ENCODE results near the gene FAHD1.

FAHD1 gene

GRCh38 chr16:1865902-1866690 lies 39.1 kb downstream of the FAHD1 start:
- H3K9ac ChIP-seq (ENCODE audit: low read length), result no peak overlapping the region
- no peaks in the 10 kb centered on the region for H3K79me2 ChIP-seq (ENCODE audit: control insufficient read depth, insufficient read depth, low read length, poor library complexity)
- H2BK12ac ChIP-seq (ENCODE audit: low read length), result no peak overlapping the region
- H2BK5ac ChIP-seq (ENCODE audit: low read depth, low read length, poor library complexity), result no peak overlapping the region
- WGBS (ENCODE audit: extremely low coverage, insufficient coverage, insufficient read length), result no CpG with 5 or more reads among the region's 6 CpGs
- no peak overlapping the region for H3K4me2 ChIP-seq (ENCODE audit: low read length)
- no peaks in the 10 kb centered on the region for H3K4me1 ChIP-seq (ENCODE audit: control insufficient read depth in 1 of 2, insufficient read depth in 2 of 2, low read length in 2 of 2)
- no peak overlapping the region for H3K4ac ChIP-seq (ENCODE audit: low read depth, low read length)
- no peaks in the 10 kb centered on the region for H3K27me3 ChIP-seq (ENCODE audit: insufficient read depth, low read length)
- H3K79me1 ChIP-seq (ENCODE audit: low read length), result no peaks in the 10 kb centered on the region
- DNase-seq, result no peak
- H3K36me3 ChIP-seq (ENCODE audit: control insufficient read depth in 1 of 2, insufficient read depth in 2 of 2, low read length in 2 of 2), result no peaks in the 10 kb centered on the region
- no peak overlapping the region for H2AK5ac ChIP-seq (ENCODE audit: low read length)
- H2BK120ac ChIP-seq (ENCODE audit: insufficient read depth, low read length, poor library complexity), result no peak overlapping the region
- no peak overlapping the region for H4K91ac ChIP-seq (ENCODE audit: low read depth, low read length)
- no peak overlapping the region for H4K8ac ChIP-seq (ENCODE audit: low read depth, low read length)
- H3K18ac ChIP-seq (ENCODE audit: low read length), result no peak overlapping the region
- no peak overlapping the region for H2AFZ ChIP-seq (ENCODE audit: insufficient read depth, low read length, poor library complexity)
- no peak overlapping the region for H4K12ac ChIP-seq (ENCODE audit: low read depth, low read length)
- H3K14ac ChIP-seq (ENCODE audit: low read length), result no peak overlapping the region
- no peak overlapping the region for H3K23ac ChIP-seq (ENCODE audit: low read length)
- no peaks in the 10 kb centered on the region for H3K9me3 ChIP-seq (ENCODE audit: insufficient read depth, low read depth, low read length)
- no peak overlapping the region for H3K4me3 ChIP-seq (ENCODE audit: low read depth, low read length)
- no peak overlapping the region for H3K27ac ChIP-seq (ENCODE audit: low read depth, low read length)

GRCh38 chr16:1870365-1871082 lies 43.5 kb downstream of the FAHD1 start:
- H3K4me2 ChIP-seq (ENCODE audit: low read length), result no peak overlapping the region
- no peak overlapping the region for H2BK120ac ChIP-seq (ENCODE audit: insufficient read depth, low read length, poor library complexity)
- H3K9ac ChIP-seq (ENCODE audit: low read length), result no peak overlapping the region
- no peak overlapping the region for H3K23ac ChIP-seq (ENCODE audit: low read length)
- H3K14ac ChIP-seq (ENCODE audit: low read length), result no peak overlapping the region
- no peak overlapping the region for H4K12ac ChIP-seq (ENCODE audit: low read depth, low read length)
- H3K18ac ChIP-seq (ENCODE audit: low read length), result no peak overlapping the region
- H3K27ac ChIP-seq (ENCODE audit: low read depth, low read length), result no peak overlapping the region
- no peak overlapping the region for H2BK12ac ChIP-seq (ENCODE audit: low read length)
- no peaks in the 10 kb centered on the region for H3K79me1 ChIP-seq (ENCODE audit: low read length)
- no peaks in the 10 kb centered on the region for H3K79me2 ChIP-seq (ENCODE audit: control insufficient read depth, insufficient read depth, low read length, poor library complexity)
- H2AK5ac ChIP-seq (ENCODE audit: low read length), result no peak overlapping the region
- H2BK5ac ChIP-seq (ENCODE audit: low read depth, low read length, poor library complexity), result no peak overlapping the region
- no CpG with 5 or more reads among the region's 9 CpGs for WGBS (ENCODE audit: extremely low coverage, insufficient coverage, insufficient read length)
- H4K91ac ChIP-seq (ENCODE audit: low read depth, low read length), result no peak overlapping the region
- H3K36me3 ChIP-seq (ENCODE audit: control insufficient read depth in 1 of 2, insufficient read depth in 2 of 2, low read length in 2 of 2), result no peaks in the 10 kb centered on the region
- H3K4me1 ChIP-seq (ENCODE audit: control insufficient read depth in 1 of 2, insufficient read depth in 2 of 2, low read length in 2 of 2), result peaks cover 4 to 5% of the 10 kb centered on the region in 2 experiments
- peaks cover 4% of the 10 kb centered on the region for H3K9me3 ChIP-seq (ENCODE audit: insufficient read depth, low read depth, low read length)
- no peak overlapping the region for H3K4ac ChIP-seq (ENCODE audit: low read depth, low read length)
- no peak overlapping the region for H2AFZ ChIP-seq (ENCODE audit: insufficient read depth, low read length, poor library complexity)
- H3K4me3 ChIP-seq (ENCODE audit: low read depth, low read length), result no peak overlapping the region
- DNase-seq, result peak; percentile 81 to 91
- H3K27me3 ChIP-seq (ENCODE audit: insufficient read depth, low read length), result peaks cover 11% of the 10 kb centered on the region
- H4K8ac ChIP-seq (ENCODE audit: low read depth, low read length), result no peak overlapping the region

- H3K27me3 ChIP-seq (ENCODE audit: insufficient read depth, low read length), result peaks cover 11% of the 10 kb centered on the region
- no peak within 1 kb of the TSS for H2BK5ac ChIP-seq (ENCODE audit: low read depth, low read length, poor library complexity)
- WGBS (ENCODE audit: extremely low coverage, insufficient coverage, insufficient read length), result no CpG with 5 or more reads among the region's 68 CpGs
- H3K27ac ChIP-seq (ENCODE audit: low read depth, low read length), result no peak within 1 kb of the TSS
- H3K9ac ChIP-seq (ENCODE audit: low read length), result no peak within 1 kb of the TSS
- no peak within 1 kb of the TSS for H3K4ac ChIP-seq (ENCODE audit: low read depth, low read length)
- H4K12ac ChIP-seq (ENCODE audit: low read depth, low read length), result no peak within 1 kb of the TSS
- no peak within 1 kb of the TSS for H2BK120ac ChIP-seq (ENCODE audit: insufficient read depth, low read length, poor library complexity)
- H3K36me3 ChIP-seq (ENCODE audit: control insufficient read depth in 1 of 2, insufficient read depth in 2 of 2, low read length in 2 of 2), result no peaks in the 10 kb centered on the region
- H3K23ac ChIP-seq (ENCODE audit: low read length), result no peak within 1 kb of the TSS
- H4K91ac ChIP-seq (ENCODE audit: low read depth, low read length), result no peak within 1 kb of the TSS
- peaks cover 4% of the 10 kb centered on the region for H3K9me3 ChIP-seq (ENCODE audit: insufficient read depth, low read depth, low read length)
- H3K4me2 ChIP-seq (ENCODE audit: low read length), result no peak within 1 kb of the TSS
- no peak within 1 kb of the TSS for H2AK5ac ChIP-seq (ENCODE audit: low read length)
- no peak within 1 kb of the TSS for H3K18ac ChIP-seq (ENCODE audit: low read length)
- H2AFZ ChIP-seq (ENCODE audit: insufficient read depth, low read length, poor library complexity), result no peak within 1 kb of the TSS
- peak; percentile 50 to 75 for DNase-seq
- no peak within 1 kb of the TSS for H3K14ac ChIP-seq (ENCODE audit: low read length)
- H3K4me3 ChIP-seq (ENCODE audit: low read depth, low read length), result no peak within 1 kb of the TSS
- H3K79me1 ChIP-seq (ENCODE audit: low read length), result no peaks in the 10 kb centered on the region
- no peak within 1 kb of the TSS for H2BK12ac ChIP-seq (ENCODE audit: low read length)
- no peaks in the 10 kb centered on the region for H3K79me2 ChIP-seq (ENCODE audit: control insufficient read depth, insufficient read depth, low read length, poor library complexity)
- H3K4me1 ChIP-seq (ENCODE audit: control insufficient read depth in 1 of 2, insufficient read depth in 2 of 2, low read length in 2 of 2), result peaks cover 4 to 5% of the 10 kb centered on the region in 2 experiments
- no peak within 1 kb of the TSS for H4K8ac ChIP-seq (ENCODE audit: low read depth, low read length)
Measured at GRCh38 chr16:1871974-1872635, 45.1 kb downstream of the FAHD1 start, which contains the start of gene MEIOB. MEIOB (minus strand) TSS chr16:1872164; CDS start chr16:1868175, 3,989 bp downstream.

GRCh38 chr16:1874854-1875253 lies 47.8 kb downstream of the FAHD1 start:
- Histone ChIP-seq H3K4me3 (ENCODE audit: low read depth, low read length) (no peak overlapping the region), H3K4ac (ENCODE audit: low read depth, low read length) (no peak overlapping the region), H3K23ac (ENCODE audit: low read length) (no peak overlapping the region), H3K14ac (ENCODE audit: low read length) (no peak overlapping the region), H3K9ac (ENCODE audit: low read length) (peak overlapping the region; percentile 65), H3K4me2 (ENCODE audit: low read length) (no peak overlapping the region), H2BK120ac (ENCODE audit: insufficient read depth, low read length, poor library complexity) (no peak overlapping the region), H3K79me1 (ENCODE audit: low read length) (no peaks in the 10 kb centered on the region), H3K9me3 (ENCODE audit: insufficient read depth, low read depth, low read length) (peaks cover 4% of the 10 kb centered on the region), H2AK5ac (ENCODE audit: low read length) (no peak overlapping the region), H3K4me1 (ENCODE audit: control insufficient read depth in 1 of 2, insufficient read depth in 2 of 2, low read length in 2 of 2) (peaks cover 4 to 5% of the 10 kb centered on the region in 2 experiments), H4K12ac (ENCODE audit: low read depth, low read length) (no peak overlapping the region), H3K27ac (ENCODE audit: low read depth, low read length) (no peak overlapping the region), H2BK5ac (ENCODE audit: low read depth, low read length, poor library complexity) (no peak overlapping the region), H4K91ac (ENCODE audit: low read depth, low read length) (no peak overlapping the region), H2AFZ (ENCODE audit: insufficient read depth, low read length, poor library complexity) (no peak overlapping the region), H3K79me2 (ENCODE audit: control insufficient read depth, insufficient read depth, low read length, poor library complexity) (no peaks in the 10 kb centered on the region), H3K36me3 (ENCODE audit: control insufficient read depth in 1 of 2, insufficient read depth in 2 of 2, low read length in 2 of 2) (no peaks in the 10 kb centered on the region), H3K27me3 (ENCODE audit: insufficient read depth, low read length) (peaks cover 11% of the 10 kb centered on the region), H4K8ac (ENCODE audit: low read depth, low read length) (no peak overlapping the region), H3K18ac (ENCODE audit: low read length) (no peak overlapping the region), H2BK12ac (ENCODE audit: low read length) (no peak overlapping the region)
- no CpG with 5 or more reads among the region's 6 CpGs for WGBS (ENCODE audit: extremely low coverage, insufficient coverage, insufficient read length)
- no peak for DNase-seq

All from trophoblast cell (in vitro differentiated cells and primary cell).